D721Med (cell line): ENCODE measurements around the gene OR51M1.
"Not testable (repeated sequence)": the region's sequence is repeated elsewhere in the genome, so short reads cannot be mapped to it uniquely, and the experiment has no call there.

Source experiments
- DNase-seq: peaks from one replicate; pipeline ENCODE4 v3.0.0; 2011; ENCODE audit warnings: low spot score; ENCODE audit not compliant: insufficient read length
- FAIRE-seq: peaks from 2 replicates; lab custom pipeline; 2011; peaks lifted over from hg19 to GRCh38; lab: Jason Lieb, UNC
- TF ChIP-seq, protein P1 (sequence below): IDR thresholded peaks from 2 replicates; pipeline ENCODE4 v1.5.1; 2012; ENCODE audit warnings: mild to moderate bottlenecking, control low read depth; ENCODE audit not compliant: insufficient read depth; ENCODE audit errors: missing control alignments

OR51M1 gene, protein sequence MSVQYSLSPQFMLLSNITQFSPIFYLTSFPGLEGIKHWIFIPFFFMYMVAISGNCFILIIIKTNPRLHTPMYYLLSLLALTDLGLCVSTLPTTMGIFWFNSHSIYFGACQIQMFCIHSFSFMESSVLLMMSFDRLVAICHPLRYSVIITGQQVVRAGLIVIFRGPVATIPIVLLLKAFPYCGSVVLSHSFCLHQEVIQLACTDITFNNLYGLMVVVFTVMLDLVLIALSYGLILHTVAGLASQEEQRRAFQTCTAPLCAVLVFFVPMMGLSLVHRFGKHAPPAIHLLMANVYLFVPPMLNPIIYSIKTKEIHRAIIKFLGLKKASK

DNA sequence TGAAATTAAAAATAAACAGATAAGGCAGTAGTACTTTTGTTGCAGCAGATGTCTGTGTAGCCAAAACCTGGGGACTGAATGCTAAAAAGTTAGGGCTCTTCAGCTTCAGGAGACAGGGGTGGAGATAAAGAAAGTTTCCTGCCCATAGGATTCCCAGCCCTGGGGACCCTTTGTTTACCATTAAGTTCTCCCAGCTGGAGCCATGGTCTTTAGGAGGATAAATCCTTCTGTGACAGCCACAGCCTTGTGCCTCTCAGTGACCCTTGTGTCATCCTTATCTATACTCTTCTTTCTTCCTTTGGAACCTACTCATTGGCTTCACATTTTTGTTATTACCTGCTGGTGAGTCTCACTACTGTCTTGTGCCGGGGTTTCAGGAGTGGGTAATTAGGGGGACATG, at the start of gene OR51M1:
Gene OR51M1, plus strand, starts transcription at position 237 of the 400 bp plus-strand sequence. CDS start 5,587 bp downstream, outside the sequence.
- FAIRE-seq: no peak
- TF ChIP-seq, protein P1, sequence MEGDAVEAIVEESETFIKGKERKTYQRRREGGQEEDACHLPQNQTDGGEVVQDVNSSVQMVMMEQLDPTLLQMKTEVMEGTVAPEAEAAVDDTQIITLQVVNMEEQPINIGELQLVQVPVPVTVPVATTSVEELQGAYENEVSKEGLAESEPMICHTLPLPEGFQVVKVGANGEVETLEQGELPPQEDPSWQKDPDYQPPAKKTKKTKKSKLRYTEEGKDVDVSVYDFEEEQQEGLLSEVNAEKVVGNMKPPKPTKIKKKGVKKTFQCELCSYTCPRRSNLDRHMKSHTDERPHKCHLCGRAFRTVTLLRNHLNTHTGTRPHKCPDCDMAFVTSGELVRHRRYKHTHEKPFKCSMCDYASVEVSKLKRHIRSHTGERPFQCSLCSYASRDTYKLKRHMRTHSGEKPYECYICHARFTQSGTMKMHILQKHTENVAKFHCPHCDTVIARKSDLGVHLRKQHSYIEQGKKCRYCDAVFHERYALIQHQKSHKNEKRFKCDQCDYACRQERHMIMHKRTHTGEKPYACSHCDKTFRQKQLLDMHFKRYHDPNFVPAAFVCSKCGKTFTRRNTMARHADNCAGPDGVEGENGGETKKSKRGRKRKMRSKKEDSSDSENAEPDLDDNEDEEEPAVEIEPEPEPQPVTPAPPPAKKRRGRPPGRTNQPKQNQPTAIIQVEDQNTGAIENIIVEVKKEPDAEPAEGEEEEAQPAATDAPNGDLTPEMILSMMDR: no peak
- DNase-seq: no peak

DNA sequence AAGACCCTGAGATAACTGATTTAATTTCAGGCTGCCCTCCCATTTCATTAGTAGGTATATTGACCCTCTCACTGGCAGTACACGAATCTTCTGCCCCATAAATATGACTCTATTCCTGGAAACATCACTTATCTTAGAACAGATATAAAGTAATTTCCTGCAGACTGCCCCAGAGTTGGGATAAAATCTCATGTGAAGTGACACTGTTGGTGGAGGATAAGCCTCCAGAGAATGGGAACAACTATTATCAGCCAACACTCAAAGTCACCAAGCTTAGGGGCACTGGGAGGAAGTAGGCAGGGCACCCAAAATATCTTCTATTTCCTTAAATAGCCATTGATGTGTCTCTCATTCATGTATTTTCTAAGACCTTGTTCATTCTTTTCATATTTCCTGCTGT, 48.4 kb upstream of the OR51M1 start:
- FAIRE-seq: no peak
- DNase-seq: no peak

DNA sequence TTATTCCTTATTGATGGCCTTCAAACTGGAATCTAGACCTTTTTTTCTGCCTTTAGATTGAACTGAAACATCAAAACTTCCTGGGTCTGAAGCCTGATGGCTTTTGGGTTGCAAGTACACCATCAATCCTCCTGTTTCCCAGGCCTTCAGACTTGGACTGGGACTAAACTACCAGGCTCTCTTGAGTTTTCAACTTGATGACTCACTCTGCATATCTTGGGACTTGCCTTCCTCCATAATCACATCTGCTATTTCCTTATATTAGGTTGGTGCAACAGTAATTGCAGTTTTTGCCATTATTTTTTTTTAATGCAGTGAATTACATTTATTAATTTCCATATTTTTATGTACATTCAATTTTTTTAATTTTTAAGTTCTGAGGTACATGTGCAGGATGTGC, 47.3 kb upstream of the OR51M1 start:
- FAIRE-seq: no peak
- TF ChIP-seq, protein P1: no peak
- no peak for DNase-seq

More for the DNA sequence above, 48.4 kb upstream of the OR51M1 start:
- TF ChIP-seq, protein P1: no peak

DNA sequence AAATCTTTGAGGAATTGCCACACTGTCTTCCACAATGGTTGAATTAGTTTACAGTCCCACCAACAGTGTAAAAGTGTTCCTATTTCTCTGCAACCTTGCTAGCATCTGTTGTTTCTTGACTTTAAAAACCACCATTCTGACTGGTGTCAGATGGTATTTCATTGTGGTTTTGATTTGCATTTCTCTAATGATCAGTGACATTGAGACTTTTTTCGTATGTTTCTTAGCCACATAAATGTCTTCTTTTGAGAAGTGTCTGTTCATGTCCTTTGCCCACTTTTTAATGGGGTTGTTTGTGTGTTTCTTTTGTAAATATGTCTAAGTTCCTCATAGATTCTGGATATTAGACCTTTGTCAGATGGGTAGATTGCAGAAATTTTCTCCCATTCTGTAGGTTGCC, 46.4 kb upstream of the OR51M1 start:
- not testable (repeated sequence) for FAIRE-seq, DNase-seq

DNA sequence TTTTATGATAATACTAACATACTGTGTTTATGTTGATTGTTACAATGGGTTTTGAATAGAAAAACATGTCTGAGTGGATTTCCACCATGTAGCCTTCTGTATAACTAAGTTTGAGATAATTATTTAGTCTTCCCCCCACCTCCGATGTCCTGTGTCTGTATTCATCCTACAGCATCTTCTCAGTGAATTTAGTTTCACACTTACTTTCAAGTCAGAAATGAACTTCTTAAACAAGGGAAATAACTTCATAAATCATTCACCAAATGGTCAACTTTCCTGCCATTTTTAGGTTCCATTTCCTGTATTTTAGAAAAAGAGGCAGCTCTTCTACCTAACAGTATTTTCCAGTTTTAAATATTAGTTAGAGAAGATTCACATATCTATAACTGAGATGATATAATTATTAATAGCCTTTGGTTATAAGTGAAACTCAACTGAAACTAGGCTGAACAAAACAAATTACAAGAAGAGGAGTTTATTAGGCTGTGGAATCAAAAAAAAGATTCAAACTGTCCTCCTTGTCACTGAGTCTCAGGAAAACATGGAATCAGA, 43.8 kb upstream of the OR51M1 start:
- FAIRE-seq: no peak
- TF ChIP-seq, protein P1: no peak
- no peak for DNase-seq

DNA sequence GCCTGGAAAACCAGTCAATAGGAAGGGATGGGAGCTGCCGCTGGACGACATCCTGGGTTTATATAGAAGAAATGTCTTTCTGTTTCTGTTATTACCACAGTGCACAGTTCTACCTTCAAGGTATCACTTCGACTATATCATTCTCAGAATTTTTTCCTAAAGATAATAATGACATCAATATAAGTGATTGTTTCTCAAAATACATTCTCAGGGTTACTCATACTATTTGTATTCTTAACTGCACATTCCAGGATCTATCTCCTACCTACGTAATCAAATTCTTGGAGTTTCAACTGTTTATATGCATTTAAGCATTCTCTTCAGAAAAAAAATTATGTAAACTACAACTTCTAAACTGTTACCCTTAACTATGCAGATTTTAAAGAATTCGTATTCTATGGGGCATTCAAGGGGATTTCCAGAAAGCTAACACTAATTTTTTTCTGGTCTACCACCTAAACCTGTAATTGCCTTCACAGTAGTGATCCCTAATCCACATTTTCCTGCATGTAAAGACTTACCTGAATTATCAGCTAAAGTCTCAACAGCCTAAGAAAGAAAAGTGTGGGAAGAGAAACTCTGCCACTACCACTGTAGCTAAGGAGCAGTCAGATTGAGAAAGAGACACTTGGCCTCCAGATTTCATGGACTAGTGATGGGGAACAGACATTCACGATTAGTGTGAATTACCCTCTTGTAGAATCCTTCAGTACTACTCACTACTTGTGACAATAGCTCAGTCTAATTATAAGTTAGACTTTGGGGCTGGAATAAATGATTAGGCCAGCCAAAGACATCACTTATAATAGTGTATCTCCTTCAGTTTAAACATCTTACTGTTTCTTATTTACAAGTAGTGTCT, 39.9 kb upstream of the OR51M1 start, which contains the start of gene OR51B5:
Gene OR51B5, minus strand, starts transcription at position 51 of the 862 bp plus-strand sequence. Its CDS starts 0 bp downstream, at position 51.
- FAIRE-seq (no peak), DNase-seq (no peak)
- TF ChIP-seq, protein P1: no peak

DNA sequence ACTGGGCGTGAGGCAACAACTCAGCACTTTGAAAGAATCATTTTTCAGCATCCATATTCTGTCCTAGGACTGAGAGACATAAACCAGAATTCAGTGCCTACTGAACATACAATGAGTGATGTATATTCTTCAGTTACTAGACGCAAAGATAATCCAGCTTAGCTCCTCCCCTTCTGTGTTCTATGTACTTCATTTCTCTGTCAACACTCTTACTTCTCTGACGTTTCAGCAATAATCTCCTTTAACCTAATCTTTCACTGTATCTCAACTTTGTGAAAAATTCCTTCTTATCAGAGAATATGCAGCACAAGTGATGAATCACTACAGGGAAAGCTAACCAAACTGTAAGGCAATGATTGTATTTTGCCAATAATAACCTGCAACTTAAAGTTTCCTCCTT, 37.8 kb upstream of the OR51M1 start:
- DNase-seq (no peak), FAIRE-seq (no peak)
- TF ChIP-seq, protein P1: no peak
